Fibroblast of gingiva (primary cell): ENCODE data around the gene SDF4.

Source experiments
- DNase-seq: peaks from one replicate; pipeline ENCODE4 v3.0.0-alpha.2; 2011; ENCODE audit warnings: low read depth

The SDF4 gene

DNA sequence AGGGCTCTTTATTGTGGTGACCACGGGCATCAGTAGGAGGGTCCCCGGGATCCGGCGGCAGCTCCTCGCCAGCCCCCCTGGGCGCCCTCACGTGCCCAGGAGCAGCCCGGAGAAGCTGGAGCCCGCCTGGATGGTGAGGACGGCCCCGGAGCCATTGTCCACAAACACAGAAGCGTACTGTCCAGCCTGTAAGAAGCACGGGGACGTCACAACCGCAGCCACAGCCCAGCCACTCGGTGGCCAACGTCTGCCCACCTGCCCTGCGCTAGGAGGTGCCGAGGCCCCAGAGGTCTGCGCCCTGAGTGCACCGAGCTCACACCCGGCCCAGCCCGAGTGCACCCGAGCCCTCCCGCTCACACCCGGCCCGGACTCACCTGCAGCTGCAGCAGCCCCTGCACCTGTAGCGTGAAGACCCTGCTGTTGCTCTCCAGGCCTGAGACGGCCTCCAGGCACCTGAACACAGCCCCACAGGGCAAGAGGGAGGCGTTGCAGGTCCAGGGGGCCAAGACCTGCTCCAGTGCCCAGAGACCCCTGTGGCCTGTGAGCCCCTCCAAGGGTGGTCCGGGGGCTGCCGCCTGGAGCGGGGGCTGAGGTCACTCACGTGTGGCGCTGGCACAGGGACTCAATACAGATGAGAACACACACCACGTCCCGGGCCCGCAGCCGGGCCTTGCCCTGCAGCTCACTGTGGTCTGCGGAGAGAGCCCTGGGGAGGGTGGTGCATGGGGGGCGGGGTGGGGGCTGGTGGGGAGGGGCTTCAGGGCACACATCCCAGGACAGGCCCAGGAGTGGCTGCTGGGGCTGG is 10.9 kb upstream of the SDF4 start:
- DNase-seq: no peak

DNA sequence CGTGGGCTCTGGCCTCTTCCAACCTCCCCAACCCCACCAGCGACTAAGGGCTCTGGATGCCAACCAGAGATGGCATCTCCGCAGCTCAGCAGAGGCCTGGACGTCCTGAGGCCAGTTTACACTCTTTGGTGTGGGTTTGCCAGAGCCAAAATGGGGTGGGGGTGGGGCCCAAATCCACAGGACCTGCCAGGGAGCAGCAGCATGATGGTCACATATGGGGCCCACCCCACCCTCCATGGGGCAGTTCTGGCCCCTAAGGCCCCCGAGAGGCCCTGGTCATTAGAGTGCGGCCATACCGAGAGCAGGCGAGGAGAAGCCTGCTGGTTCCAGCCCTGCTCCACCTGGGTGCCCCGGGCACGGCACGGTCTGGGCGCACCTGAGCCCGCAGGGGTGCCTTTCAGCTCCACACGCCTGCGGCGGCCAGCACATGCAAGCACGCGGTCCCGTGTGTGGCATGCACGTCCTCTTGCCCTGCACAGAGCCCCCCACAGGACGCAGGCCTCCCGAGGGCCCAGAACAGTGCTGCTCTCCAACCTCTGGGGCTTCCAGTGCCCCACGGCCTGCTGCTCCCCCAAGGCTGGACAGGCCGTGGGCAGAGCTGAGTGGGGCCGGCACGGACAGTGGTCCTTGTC is 9.9 kb upstream of the SDF4 start:
- DNase-seq: no peak

DNA sequence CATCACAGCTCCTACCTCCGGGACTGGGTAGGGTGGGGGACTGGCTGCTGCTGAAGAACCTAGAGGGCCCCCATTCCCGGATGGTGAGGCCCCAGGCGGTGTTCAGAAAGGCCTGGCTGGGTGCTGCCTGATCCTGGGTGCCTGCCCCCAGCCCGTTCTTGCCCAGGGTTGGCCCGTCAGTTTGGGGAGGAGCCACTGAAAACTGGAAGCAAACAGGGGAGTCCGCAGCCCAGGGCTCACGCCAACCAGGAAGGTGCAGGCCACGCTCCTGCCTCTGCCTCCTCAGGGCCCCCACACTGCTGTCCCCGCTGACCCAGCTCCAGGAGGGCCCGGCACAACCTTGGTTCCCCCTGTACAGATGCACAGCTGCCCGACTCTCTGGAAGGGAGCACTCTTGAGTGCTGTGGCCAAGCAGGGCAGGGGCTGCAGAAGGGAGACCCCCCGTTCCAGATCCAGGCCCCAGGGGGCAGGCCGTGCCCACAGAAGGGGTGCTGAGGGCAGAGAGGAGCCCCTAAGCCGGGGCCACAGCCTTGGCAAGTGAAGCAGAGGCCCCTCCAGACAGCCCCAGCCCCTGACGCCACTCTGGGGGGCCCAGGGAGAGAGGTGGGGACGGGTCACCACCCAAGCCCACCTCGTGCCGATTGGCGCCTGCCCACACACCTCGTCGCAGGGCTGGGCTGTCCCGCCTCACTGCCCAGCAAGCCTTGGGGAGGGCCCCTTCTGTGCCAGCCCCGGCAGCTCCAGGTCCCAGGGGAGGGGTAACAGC is 9.2 kb upstream of the SDF4 start:
- DNase-seq: no peak

DNA sequence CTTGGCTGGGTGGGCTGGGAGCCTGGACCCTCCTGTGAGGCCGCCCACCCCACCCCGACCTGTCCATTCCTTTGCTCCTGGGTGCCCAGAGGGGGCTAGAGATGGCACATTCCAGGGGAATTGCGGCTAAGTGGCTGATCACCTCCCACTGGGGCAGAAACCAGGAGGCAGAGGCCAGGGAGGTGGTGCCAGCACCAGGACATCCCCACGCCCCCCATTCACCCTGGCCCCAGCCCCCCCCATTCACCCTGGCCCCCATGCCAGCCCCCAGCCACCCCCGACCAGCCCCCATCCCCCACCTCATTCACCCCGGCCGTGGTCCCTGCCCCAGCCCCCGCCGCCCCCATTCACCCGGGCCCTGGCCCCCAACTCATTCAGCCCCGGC is 8.5 kb upstream of the SDF4 start:
- no peak for DNase-seq

DNA sequence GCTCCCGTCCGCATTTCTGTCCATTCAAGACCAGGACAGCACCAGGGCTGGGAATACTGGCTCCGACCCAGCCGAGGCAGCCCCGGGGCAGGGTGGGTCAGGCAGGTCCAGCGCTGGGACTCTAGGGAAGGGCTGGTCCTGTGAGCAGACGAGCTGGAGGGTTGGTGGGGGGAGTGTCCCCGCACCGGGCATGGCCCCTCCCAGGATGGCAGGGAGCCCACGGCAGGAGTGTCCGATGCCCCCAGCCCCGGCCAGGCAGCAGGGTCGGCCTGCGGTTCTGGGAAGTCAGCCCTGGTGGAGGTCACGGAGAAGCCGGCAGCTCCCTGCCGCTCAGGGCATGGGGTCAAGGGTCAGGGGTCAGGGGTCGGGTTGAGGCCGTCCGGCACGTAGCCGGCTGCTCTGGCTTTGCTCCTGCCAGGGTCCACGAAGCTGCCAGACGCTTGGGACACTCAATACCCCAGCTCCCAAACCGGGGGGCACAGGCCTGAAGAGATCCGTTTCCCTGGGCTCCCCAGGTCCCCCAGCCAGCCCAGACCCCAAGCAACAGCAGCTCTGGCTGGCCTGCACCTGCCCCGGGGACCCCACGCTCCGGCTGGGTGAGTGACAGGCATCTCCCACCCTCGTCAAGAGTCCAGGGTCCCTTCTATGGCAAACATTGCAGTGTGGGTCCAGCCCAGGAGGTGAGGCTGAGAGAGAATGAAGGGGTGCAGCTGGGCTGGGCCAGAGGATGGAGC is 8.0 kb upstream of the SDF4 start:
- no peak for DNase-seq

DNA sequence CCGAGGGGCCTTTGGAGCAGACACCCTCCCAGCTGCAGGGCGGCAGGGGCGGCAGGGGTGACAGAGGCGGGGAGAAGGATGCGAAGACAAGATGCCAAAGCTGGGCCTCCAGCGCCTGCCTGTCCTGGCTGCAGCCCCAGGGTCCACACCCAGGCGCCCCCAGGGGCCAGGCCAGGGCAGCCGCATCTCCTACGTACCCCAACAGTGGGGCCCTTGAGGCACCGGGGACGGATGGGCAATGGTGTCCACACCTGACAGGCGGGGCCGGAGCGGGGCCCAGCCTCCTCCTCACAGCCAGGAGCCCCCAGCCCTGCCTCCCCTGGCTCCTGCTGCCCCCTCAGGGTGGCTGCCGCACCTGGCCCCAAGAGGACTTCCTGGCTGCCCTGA is 7.4 kb upstream of the SDF4 start:
- DNase-seq: no peak

DNA sequence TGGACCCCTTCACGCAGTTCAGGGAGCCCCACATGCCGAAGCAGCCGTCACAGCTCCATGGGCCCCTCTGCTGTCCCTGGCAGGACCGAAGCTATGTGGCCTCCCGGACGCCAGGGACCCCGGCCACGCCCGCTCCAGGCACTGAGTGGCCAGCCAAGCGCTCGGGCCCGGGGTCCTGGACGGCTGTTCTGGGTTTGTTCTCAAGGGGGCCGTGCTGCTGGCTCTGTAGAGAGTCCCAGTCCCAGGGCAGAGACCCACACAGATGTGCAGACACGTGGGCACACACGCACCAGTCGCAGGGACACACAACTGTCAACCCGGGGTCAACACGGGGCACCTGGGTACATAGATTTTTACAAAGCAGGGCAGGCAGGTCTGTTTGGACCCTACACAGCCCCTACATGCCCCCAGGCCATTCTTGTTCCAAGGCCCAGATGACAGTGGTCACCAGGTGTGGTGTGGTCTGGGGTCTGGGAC is 6.9 kb upstream of the SDF4 start:
- no peak for DNase-seq

DNA sequence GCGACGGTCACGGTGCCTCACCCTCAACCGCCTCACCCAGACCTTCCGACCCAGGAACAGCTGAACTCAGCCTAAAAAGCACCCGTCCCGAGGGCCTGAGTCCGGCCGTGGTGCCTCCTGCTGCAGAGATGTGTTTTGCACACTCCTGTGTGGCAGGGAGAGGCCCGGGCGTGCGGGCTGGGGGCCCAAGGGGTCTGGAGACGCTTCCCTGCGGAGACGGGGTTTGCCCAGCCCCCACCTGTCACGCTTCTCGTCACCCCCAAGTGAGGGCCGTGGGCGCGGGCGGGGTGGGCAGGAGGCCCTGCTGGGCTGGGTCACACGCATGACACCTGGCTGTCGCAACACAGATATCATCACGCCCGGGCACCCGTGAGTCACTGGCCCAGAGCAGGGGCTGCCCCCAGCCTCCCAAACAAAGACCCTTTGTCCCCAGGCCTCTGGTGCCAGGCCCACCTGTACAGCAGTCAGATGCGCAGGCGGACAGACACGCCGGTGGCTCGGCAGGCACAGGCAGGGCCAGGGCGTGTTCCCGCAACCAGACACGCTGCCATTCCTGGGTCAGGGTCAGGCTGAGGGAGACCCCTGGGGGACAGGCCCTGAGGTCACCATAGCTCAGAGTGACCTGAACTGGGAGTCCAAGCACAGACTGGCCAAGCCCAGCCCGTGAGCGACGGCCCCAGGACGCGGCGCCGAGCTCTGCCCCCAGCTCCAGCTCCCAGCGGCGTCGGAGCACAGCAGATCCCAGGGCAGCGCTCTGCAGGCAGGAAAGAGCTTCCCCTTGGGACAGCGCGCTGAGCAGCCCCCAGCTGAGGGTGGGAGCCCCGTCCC is 6.3 kb upstream of the SDF4 start:
- DNase-seq: no peak

DNA sequence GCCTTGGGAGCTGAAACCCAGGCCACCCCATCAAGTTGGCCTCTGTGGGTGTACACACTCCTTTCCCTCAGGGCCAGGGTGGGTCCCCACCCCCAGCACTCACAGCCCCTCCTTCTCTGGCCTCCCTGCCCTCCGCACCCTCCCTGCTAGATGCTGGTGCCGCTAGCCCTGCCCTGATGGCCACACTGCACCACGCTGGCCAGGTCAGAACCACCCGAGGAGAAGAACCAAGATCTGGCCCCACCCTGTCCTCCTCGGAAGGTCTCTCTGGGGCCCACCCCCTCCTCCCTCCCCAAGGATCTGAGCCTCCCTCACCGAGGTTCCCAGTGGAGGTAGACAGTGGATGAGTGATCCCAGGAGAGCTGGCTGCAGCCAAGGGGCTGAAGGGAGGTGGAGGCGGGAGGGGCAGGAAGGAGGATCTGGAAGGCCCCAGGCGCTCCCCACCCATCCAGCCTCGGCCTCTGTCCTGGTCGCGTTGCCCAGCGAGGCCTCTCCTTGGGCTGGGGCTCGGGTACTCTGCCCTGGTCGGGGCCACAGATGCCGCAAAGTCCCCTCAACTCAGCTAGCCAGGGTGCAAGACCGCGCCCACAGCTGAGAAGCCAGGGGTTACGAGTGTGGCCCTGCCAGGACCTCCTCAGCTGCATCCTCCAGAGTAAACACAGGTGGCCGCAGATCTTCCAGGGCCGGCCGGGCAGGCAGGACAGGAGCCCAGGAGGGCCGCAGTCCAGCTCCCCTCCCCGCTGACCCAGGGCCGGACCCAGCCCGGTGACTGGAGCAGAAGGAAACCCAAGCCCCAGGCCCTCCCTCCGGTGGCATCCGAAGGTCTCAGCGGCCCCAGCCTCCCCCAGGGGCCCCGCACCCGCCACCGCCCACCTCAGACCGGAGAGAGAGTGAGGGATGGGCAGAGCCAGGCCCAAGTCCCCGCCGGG is 5.4 kb upstream of the SDF4 start:
- DNase-seq: no peak

DNA sequence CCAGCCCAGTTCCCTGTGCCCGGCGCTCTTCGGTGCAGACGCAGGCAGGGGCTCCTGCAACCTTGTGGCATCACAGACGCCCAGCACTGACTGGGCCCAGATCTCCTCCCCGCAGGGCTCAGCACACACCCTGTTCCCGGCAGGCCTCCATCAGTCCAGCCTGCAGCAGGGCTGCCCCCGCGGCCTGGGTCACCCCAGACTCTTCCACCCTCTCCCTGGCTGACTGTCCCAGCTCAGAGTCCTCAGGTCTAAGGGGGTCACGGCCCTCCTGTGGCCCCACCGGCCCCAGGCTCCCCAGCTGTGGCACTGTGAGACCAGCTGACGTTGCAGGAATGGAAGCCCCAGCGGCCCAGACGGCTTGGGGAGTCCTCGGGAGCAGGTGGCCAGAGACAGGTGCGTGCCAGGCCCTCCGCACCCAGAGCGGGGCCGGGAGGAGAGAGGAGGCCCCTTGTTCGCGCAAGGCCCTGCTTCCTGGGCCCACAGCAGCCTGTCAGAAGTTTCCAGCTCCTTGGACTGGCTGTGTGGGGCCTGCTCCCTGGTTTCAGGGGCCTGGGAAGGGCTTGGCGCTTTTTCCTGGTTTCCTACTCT is 4.5 kb upstream of the SDF4 start:
- DNase-seq: no peak

DNA sequence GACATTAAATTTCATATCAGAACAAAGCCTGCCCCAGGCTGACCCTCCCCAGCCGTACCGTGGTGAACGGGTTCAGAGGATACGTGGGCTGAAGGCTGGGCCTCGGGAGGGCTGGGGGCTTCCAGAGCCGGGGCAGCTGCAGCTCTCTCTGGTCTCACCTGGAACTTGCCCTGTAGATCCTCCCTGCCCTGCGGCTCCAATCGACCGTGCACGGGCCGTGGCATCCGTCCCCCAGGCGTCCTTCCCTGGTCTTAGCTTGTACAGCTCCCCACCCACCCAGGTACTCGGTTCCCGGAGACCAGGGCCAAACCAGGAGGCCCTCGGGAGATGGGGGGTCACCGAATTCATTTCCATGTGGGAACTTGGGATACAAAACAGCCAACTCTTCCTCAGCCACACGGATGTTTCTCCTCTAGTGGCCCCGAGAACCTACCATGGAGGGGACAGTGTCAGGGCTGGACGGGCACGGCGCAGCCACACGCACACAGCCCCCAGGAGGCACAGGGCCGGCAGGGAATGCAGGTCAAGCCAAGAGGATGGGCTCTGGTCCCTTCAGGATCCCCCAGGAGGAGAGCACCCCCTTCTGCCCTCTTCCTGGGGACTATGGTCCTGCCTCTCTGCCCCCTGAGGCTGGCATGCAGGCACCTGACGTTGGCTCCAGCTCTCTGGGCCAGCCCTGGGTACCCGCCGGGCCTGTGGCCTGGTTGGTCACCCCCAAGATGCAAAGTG is 3.4 kb upstream of the SDF4 start:
- no peak for DNase-seq

DNA sequence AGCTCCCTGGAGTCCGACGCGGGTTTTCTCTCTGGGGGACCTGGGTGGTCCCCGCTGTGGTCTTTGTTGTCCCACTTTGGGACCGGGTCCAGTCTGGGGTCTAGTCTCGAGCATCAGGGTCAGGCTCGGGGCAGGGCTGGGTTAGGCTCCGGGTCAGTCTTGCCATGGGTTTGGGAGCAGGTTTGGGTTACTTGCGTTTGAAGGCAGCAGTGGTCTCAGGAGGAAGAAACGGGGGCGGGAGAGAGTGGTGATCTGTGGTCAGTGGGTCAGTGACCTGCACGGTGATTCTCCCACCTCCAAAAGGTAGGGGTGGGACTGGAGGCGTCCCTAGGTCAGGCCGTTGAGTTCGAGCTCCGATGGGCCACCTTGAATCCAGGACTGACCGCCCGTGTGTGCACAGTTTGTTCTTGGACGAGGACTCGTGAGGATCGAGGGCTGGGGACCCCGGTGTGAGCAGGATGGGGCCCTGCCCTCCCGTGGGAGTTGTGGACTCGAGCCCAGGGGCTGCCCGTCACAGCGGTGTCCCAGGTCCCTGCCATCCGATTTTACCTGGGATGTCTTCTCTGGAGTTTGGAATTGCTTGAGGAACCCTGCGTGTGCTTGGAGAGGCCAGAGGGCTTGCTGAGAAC is 2.5 kb upstream of the SDF4 start:
- no peak for DNase-seq

DNA sequence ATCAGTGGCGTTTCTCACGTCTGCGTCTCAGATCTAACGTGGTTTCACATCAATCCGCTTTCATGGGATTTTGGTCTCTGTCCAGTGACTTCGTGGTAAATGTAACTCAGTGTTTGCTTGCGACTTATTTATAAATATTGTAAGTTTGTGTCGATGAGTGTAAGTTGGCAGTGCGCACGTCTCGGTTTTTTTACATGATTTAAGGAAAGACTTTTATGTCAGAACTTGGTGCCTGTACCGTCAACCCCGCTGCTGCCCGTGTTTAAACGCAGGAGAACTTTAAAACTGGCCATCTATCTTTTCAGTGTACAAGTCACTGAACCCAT is 1.7 kb upstream of the SDF4 start:
- DNase-seq: no peak

DNA sequence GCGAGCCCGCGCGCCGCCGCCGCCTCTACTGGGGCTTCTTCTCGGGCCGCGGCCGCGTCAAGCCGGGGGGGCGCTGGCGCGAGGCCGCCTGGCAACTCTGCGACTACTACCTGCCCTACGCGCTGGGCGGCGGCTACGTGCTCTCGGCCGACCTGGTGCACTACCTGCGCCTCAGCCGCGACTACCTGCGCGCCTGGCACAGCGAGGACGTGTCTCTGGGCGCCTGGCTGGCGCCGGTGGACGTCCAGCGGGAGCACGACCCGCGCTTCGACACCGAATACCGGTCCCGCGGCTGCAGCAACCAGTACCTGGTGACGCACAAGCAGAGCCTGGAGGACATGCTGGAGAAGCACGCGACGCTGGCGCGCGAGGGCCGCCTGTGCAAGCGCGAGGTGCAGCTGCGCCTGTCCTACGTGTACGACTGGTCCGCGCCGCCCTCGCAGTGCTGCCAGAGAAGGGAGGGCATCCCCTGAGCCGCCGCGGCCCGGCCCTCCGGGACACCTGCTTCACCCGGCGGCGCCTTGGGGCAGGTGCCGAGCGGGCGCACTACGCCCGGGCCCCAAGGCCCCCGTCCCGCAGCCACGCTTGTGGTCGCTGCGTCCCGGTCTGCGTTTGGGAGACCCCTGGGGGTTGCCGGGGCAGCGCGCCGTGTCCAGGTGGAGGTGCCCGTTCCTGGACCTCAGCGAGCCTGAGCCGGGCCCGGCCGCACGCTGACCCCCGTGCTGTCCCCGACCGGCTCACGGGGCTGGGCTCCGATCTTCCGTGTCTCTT is 1.2 kb upstream of the SDF4 start:
- no peak for DNase-seq

DNA sequence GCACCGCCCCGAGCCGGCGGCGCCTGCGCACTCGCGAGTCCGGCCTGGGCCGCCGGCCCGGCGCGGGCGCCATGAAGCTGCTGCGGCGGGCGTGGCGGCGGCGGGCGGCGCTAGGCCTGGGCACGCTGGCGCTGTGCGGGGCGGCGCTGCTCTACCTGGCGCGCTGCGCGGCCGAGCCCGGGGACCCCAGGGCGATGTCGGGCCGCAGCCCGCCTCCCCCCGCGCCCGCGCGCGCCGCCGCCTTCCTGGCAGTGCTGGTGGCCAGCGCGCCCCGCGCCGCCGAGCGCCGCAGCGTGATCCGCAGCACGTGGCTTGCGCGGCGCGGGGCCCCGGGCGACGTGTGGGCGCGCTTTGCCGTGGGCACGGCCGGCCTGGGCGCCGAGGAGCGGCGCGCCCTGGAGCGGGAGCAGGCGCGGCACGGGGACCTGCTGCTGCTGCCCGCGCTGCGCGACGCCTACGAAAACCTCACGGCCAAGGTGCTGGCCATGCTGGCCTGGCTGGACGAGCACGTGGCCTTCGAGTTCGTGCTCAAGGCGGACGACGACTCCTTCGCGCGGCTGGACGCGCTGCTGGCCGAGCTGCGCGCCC is 501 bp upstream of the SDF4 start, which contains the start of gene B3GALT6:
B3GALT6 (plus strand) TSS at position 30 of the 588 bp plus-strand sequence; CDS start at position 72, 42 bp downstream.
- peak; percentile 16 for DNase-seq

DNA sequence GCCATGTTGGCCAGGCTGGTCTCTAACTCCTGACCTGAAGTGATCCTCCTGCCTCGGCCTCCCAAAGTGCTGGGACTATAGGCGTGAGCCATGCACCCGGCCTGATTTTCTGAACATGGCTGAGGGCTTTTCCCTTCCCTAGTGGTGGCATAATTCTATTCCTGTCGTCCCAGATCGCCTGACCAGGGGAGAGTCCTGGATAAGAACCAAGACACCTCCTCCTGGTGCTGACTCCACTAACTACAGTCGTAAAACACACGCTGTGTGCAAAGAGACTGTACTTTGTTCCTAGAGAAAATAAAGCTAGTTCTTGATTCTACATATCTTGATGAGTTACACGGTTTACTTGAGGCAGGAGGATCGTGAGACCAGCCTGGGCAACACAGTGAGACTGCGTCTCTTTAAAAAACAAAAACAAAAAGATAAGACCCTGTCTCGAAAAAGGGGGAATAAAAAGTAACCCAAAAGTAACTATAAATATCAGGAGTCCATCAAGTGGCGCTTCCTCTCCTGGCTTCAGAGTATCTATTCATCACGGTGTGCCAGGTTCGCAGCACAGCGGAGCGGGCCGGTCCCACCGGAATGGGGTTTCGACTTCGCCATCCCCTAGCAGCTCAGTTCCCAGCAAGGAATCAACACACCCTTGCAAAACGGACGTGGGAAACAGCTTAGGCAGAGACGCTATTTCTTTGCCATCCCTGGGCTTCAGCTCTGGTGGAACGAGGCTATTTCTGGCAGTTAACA is 973 bp downstream of the SDF4 start:
- peak; percentile 72 for DNase-seq

DNA sequence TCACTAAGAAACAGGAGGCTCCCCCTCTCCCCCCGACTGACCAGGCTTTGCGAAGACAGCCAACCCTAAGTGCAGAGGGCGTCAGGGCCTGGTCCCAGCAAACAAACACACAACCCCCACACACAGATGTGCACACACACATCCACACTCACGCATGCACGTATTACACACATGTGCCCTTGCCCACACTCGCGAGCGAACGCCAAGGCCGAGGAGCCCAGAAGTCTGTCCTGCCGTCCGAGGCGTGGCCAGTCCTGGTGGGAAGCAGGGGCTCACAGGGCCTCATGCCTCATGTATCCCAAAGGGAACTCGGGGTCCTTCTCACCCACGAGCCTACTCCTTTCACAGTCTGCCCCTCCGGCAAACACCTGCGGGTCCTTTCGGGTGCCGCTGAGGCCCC is 2.0 kb downstream of the SDF4 start:
- DNase-seq: no peak
